HepG2 (cell line): ENCODE results near the gene CDC20. TPM values are rescaled to one million over a fixed set of nuclear protein-coding genes. Genes with fewer than 3 reads are reported as not detected.
A peak's percentile ranks its signal among the peaks of the same experiment; 100 is the strongest.

Experiments
- CBX2 ChIP-seq, 2 experiments: fragments of 200-600 bp in 1 of 2; sonication (generic); formaldehyde crosslinking in 1 of 2; IDR thresholded peaks; 2 replicates each; pipeline versions ENCODE4 v1.7.0 to v1.8.1; 2018 to 2022; ENCODE audit warnings: low read depth in 2 of 2, low read length in 1 of 2, mild to moderate bottlenecking in 1 of 2, missing genetic modification reagents in 1 of 2
- CEBPG ChIP-seq: IDR thresholded peaks from 2 replicates; pipeline ENCODE4 v1.6.1; 2016
- EHMT2 ChIP-seq: fragments of 200-600 bp; sonication (generic); IDR thresholded peaks from 2 replicates; pipeline ENCODE4 v1.7.0; 2017; ENCODE audit warnings: antibody characterized with exemption, low read depth, low read length, borderline replicate concordance
- GATA4 ChIP-seq: sonication (generic); IDR thresholded peaks from 2 replicates; pipeline ENCODE4 v1.6.1; 2016; ENCODE audit warnings: antibody characterized with exemption, low read depth, borderline replicate concordance
- HNRNPLL ChIP-seq: fragments of 200-400 bp; formaldehyde crosslinking; IDR thresholded peaks from 2 replicates; pipeline ENCODE4 v1.6.1; 2017; ENCODE audit warnings: mild to moderate bottlenecking, low read depth, low read length; ENCODE audit not compliant: poor library complexity, severe bottlenecking
- IKZF4 ChIP-seq: sonication (generic); formaldehyde crosslinking; IDR thresholded peaks from 2 replicates; pipeline ENCODE4 v1.5.1; 2020; ENCODE audit warnings: borderline replicate concordance, mild to moderate bottlenecking, low read depth, missing genetic modification reagents; ENCODE audit errors: not compliant biosample characterization
- KLF15 ChIP-seq: sonication (generic); formaldehyde crosslinking; IDR thresholded peaks from 2 replicates; pipeline ENCODE4 v1.8.1; 2023; ENCODE audit warnings: borderline replicate concordance, mild to moderate bottlenecking, inconsistent platforms, missing genetic modification reagents, mixed read lengths
- MAX ChIP-seq: IDR thresholded peaks from 2 replicates; pipeline ENCODE4 v1.6.1; 2012; ENCODE audit warnings: inconsistent platforms
- NCOR1 ChIP-seq: fragments of 200-600 bp; sonication (generic); IDR thresholded peaks from 2 replicates; pipeline ENCODE4 v1.7.0; 2017; ENCODE audit warnings: antibody characterized with exemption, low read length, borderline replicate concordance
- NFRKB ChIP-seq: fragments of 450-650 bp; IDR thresholded peaks from 2 replicates; pipeline ENCODE4 v1.6.1; 2017
- NPAS2 ChIP-seq: sonication (generic); formaldehyde crosslinking; IDR thresholded peaks from 2 replicates; pipeline ENCODE4 v1.8.0; 2022; ENCODE audit warnings: mild to moderate bottlenecking, missing genetic modification reagents, borderline replicate concordance
- PREB ChIP-seq: sonication (generic); formaldehyde crosslinking; IDR thresholded peaks from 2 replicates; pipeline ENCODE4 v1.4.0; 2020; ENCODE audit warnings: missing genetic modification reagents
- RBAK ChIP-seq: sonication (generic); formaldehyde crosslinking; IDR thresholded peaks from 2 replicates; pipeline ENCODE4 v1.5.1; 2020; ENCODE audit warnings: mild to moderate bottlenecking, missing genetic modification reagents
- SNAPC2 ChIP-seq: sonication (generic); formaldehyde crosslinking; IDR thresholded peaks from 2 replicates; pipeline ENCODE4 v1.8.1; 2022; ENCODE audit warnings: mild to moderate bottlenecking, missing genetic modification reagents
- SP2 ChIP-seq: sonication (generic); formaldehyde crosslinking; IDR thresholded peaks from 2 replicates; pipeline ENCODE4 v1.5.1; 2020; ENCODE audit warnings: mild to moderate bottlenecking, missing genetic modification reagents
- TERF1 ChIP-seq: sonication (generic); formaldehyde crosslinking; IDR thresholded peaks from 2 replicates; pipeline ENCODE4 v1.8.0; 2022; ENCODE audit warnings: mild to moderate bottlenecking, missing genetic modification reagents, moderate library complexity
- TFAP4 ChIP-seq: sonication (generic); IDR thresholded peaks from 2 replicates; pipeline ENCODE4 v1.6.1; 2016; ENCODE audit warnings: low read depth, borderline replicate concordance
- ZBTB7A ChIP-seq: sonication (generic); formaldehyde crosslinking; IDR thresholded peaks from 2 replicates; pipeline ENCODE4 v1.8.0; 2022; ENCODE audit warnings: mild to moderate bottlenecking, missing genetic modification reagents
- ZNF124 ChIP-seq: sonication (generic); formaldehyde crosslinking; IDR thresholded peaks from 2 replicates; pipeline ENCODE4 v1.4.0; 2020; ENCODE audit warnings: missing genetic modification reagents
- ZNF430 ChIP-seq: sonication (generic); formaldehyde crosslinking; IDR thresholded peaks from 2 replicates; pipeline ENCODE4 v1.9.0; 2021; ENCODE audit warnings: mild to moderate bottlenecking, missing genetic modification reagents
- ZNF543 ChIP-seq: sonication (generic); formaldehyde crosslinking; IDR thresholded peaks from 2 replicates; pipeline ENCODE4 v1.4.0; 2020; ENCODE audit warnings: mild to moderate bottlenecking, missing genetic modification reagents
- ZNF558 ChIP-seq: sonication (generic); formaldehyde crosslinking; IDR thresholded peaks from 2 replicates; pipeline ENCODE4 v1.9.0; 2022; ENCODE audit warnings: mild to moderate bottlenecking, missing genetic modification reagents, borderline replicate concordance
- ZNF782 ChIP-seq: sonication (generic); formaldehyde crosslinking; IDR thresholded peaks from 2 replicates; pipeline ENCODE4 v1.4.0; 2020; ENCODE audit warnings: missing genetic modification reagents, mild to moderate bottlenecking, borderline replicate concordance
- polyA plus RNA-seq, 8 experiments: library from polyadenylated mRNA; depleted of rRNA in 3 of 8; stranded (reverse) in 7 of 8; unstranded in 1 of 8; fragments of >200 nt; fragmentation: Illumina TruSeq in 4 of 8; extraction: Trizol in 4 of 8; gene quantifications; 2 replicates each; pipeline versions ENCODE4 v1.2.1 to v1.2.3, GENCODE V29; 2011 to 2016; ENCODE audit warnings: low read depth in 4 of 8, missing spikeins in 1 of 8, mixed read lengths in 1 of 8; ENCODE audit not compliant: insufficient read depth in 1 of 8
- total RNA-seq, 5 experiments: library from RNA; depleted of rRNA; stranded (reverse); fragments of >200 nt; fragmentation: Illumina TruSeq; extraction: Trizol; gene quantifications; 2 replicates each; pipeline ENCODE4 v1.2.3, GENCODE V29; 2016; ENCODE audit warnings: low read depth in 1 of 5

CDC20 gene
- total and polyA plus RNA-seq, 2 of the 13 experiments (the other 11 are each of a cell fraction or from before 2014, with no cell fraction given), result 57.9 to 90.0 TPM

- TF ChIP-seq RBAK (no peak), KLF15 (no peak), ZNF558 (peak; percentile 22; the same call in 1 of the 2 replicates), TFAP4 (peak; percentile 60; the same call in 1 of the 2 replicates), CBX2 (IDR thresholded peaks at IDR 0.05; ENCODE audit: low read depth, low read length) (no peak), CBX2 (CRISPR knock-in tag; IDR thresholded peaks at IDR 0.05; ENCODE audit: low read depth) (no peak), ZNF430 (CRISPR knock-in tag) (0 out of 2 replicates have a peak, but pooled peaks have one; percentile 60), CEBPG (peak; percentile 80), ZNF543 (peak; percentile 40; the same call in 1 of the 2 replicates), EHMT2 (no peak), GATA4 (peak; percentile 57; the same call in 1 of the 2 replicates), PREB (CRISPR knock-in tag) (0 out of 2 replicates have a peak, but pooled peaks have one; percentile 22), SP2 (CRISPR knock-in tag) (peak; percentile 94), NPAS2 (CRISPR knock-in tag) (no peak), NCOR1 (peak; percentile 28; the same call in 1 of the 2 replicates), IKZF4 (CRISPR knock-in tag) (peak; percentile 47), ZNF124 (peak; percentile 81; the same call in 1 of the 2 replicates), ZNF782 (CRISPR knock-in tag) (peak; percentile 67; the same call in 1 of the 2 replicates), SNAPC2 (CRISPR knock-in tag) (peak; percentile 91; the same call in 1 of the 2 replicates), MAX (peak; percentile 77; the same call in 1 of the 2 replicates), NFRKB (no peak), HNRNPLL (peak; percentile 64), ZBTB7A (CRISPR knock-in tag) (0 out of 2 replicates have a peak, but pooled peaks have one; percentile 61), TERF1 (CRISPR knock-in tag) (no peak)
These were observed 30.8 kb downstream of the CDC20 start, which contains the start of the genes MED8 and SZT2 (continued) for GRCh38 chr1:43389326-43390313.
